Measurements from ENCODE around the gene RHOF. TPM values are rescaled to one million over a fixed set of nuclear protein-coding genes. Genes with fewer than 3 reads are reported as not detected.

The RHOF gene
- total RNA-seq, 1 experiment from 2014 or later, result 36.7 TPM

GRCh38 chr12:121808623-121809022 is 15.1 kb upstream of the RHOF start:
- Histone ChIP-seq H3K9me3 (no peaks in the 10 kb centered on the region), H3K4me1 (peaks cover 21% of the 10 kb centered on the region), H3K36me3 (ENCODE audit: control insufficient read depth, insufficient read depth, low read length) (no peaks in the 10 kb centered on the region; the same call in 1 of the 2 replicates), H3K4me3 (ENCODE audit: low read depth, low read length) (no peak overlapping the region), H3K27me3 (replicated peaks; ENCODE audit: control insufficient read depth, insufficient read depth, low read length) (no peaks in the 10 kb centered on the region)
- ChIA-PET CTCF (interaction anchor here (1.0 kb wide), 1 partner anchor 14 kb away, joined by 3 read pairs; no protein-coding TSS in a partner anchor), POLR2A (interaction anchor here (0.6 kb wide), 1 partner anchor 21 kb away, joined by 6 read pairs; no protein-coding TSS in a partner anchor)
- no peak for DNase-seq
- Mint-ChIP-seq H3K9me3 (ENCODE audit: unreplicated experiment) (no peaks in the 10 kb centered on the region), H3K4me1 (ENCODE audit: low read depth, unreplicated experiment) (peaks cover 14% of the 10 kb centered on the region), H3K36me3 (ENCODE audit: insufficient read depth, unreplicated experiment) (peaks cover 41% of the 10 kb centered on the region), H3K27me3 (ENCODE audit: insufficient read depth, unreplicated experiment) (no peaks in the 10 kb centered on the region), H3K27ac (ENCODE audit: unreplicated experiment) (no peak overlapping the region), H3K4me3 (ENCODE audit: unreplicated experiment) (no peak overlapping the region)
- TF ChIP-seq CTCF (IDR thresholded peaks at IDR 0.05; ENCODE audit: insufficient read depth in 1 of 2, low read depth in 1 of 2, low read length in 1 of 2, severe bottlenecking in 1 of 2, unreplicated experiment in 1 of 2), result no peak
- BruUV-seq (replicated peaks), result no TSS peak
- intact Hi-C loops (cut with micrococcal nuclease; ENCODE audit: unreplicated experiment), result loop anchor here (10.0 kb wide), 1 partner anchor 726 kb away; no protein-coding TSS in a partner anchor

- TF ChIP-seq CTCF (IDR thresholded peaks at IDR 0.05; ENCODE audit: insufficient read depth in 1 of 2, low read depth in 1 of 2, low read length in 1 of 2, severe bottlenecking in 1 of 2, unreplicated experiment in 1 of 2), result no peak
- no peaks in the 10 kb centered on the region for H3K9me3 ChIP-seq
- H3K27ac Mint-ChIP-seq (ENCODE audit: unreplicated experiment), result no peak overlapping the region
- BruUV-seq (replicated peaks), result no TSS peak
- H3K4me3 ChIP-seq (ENCODE audit: low read depth, low read length), result no peak overlapping the region
- H3K27me3 Mint-ChIP-seq (ENCODE audit: insufficient read depth, unreplicated experiment), result no peaks in the 10 kb centered on the region
- peaks cover 43% of the 10 kb centered on the region for H3K36me3 Mint-ChIP-seq (ENCODE audit: insufficient read depth, unreplicated experiment)
- DNase-seq, result no peak
- peaks cover 8% of the 10 kb centered on the region for H3K4me1 Mint-ChIP-seq (ENCODE audit: low read depth, unreplicated experiment)
- H3K27me3 ChIP-seq (replicated peaks; ENCODE audit: control insufficient read depth, insufficient read depth, low read length), result no peaks in the 10 kb centered on the region
- intact Hi-C loops (cut with micrococcal nuclease; ENCODE audit: unreplicated experiment), result loop anchor here (10.0 kb wide), 1 partner anchor 727 kb away; no protein-coding TSS in a partner anchor
- CTCF ChIA-PET, result interaction anchor here (1.0 kb wide), 1 partner anchor 14 kb away, joined by 3 read pairs; no protein-coding TSS in a partner anchor
- H3K4me3 Mint-ChIP-seq (ENCODE audit: unreplicated experiment), result no peak overlapping the region
- POLR2A ChIA-PET, result interaction anchor here (0.6 to 1.1 kb wide), 2 partner anchors 12 to 20 kb away, joined by 3 to 6 read pairs; no protein-coding TSS in a partner anchor
- no peaks in the 10 kb centered on the region; the same call in 1 of the 2 replicates for H3K36me3 ChIP-seq (ENCODE audit: control insufficient read depth, insufficient read depth, low read length)
- peaks cover 21% of the 10 kb centered on the region for H3K4me1 ChIP-seq
- H3K9me3 Mint-ChIP-seq (ENCODE audit: unreplicated experiment), result no peaks in the 10 kb centered on the region
These were observed 14.3 kb upstream of the RHOF start for GRCh38 chr12:121807642-121808347.

- H3K36me3 ChIP-seq (ENCODE audit: control insufficient read depth, insufficient read depth, low read length), result no peaks in the 10 kb centered on the region; the same call in 1 of the 2 replicates
- no peak for TF ChIP-seq CTCF (IDR thresholded peaks at IDR 0.05; ENCODE audit: insufficient read depth in 1 of 2, low read depth in 1 of 2, low read length in 1 of 2, severe bottlenecking in 1 of 2, unreplicated experiment in 1 of 2)
- Mint-ChIP-seq H3K27me3 (ENCODE audit: insufficient read depth, unreplicated experiment) (no peaks in the 10 kb centered on the region), H3K27ac (ENCODE audit: unreplicated experiment) (peak overlapping the region; percentile 9), H3K36me3 (ENCODE audit: insufficient read depth, unreplicated experiment) (peaks cover 44% of the 10 kb centered on the region), H3K4me3 (ENCODE audit: unreplicated experiment) (peak overlapping the region; percentile 79), H3K9me3 (ENCODE audit: unreplicated experiment) (no peaks in the 10 kb centered on the region), H3K4me1 (ENCODE audit: low read depth, unreplicated experiment) (peaks cover 8% of the 10 kb centered on the region)
- intact Hi-C loops (cut with micrococcal nuclease; ENCODE audit: unreplicated experiment), result loop anchor here (10.0 kb wide), 1 partner anchor 728 kb away; no protein-coding TSS in a partner anchor
- no peaks in the 10 kb centered on the region for H3K27me3 ChIP-seq (replicated peaks; ENCODE audit: control insufficient read depth, insufficient read depth, low read length)
- peak in 1 of 2 experiments; percentile 26 for DNase-seq
- no peaks in the 10 kb centered on the region for H3K9me3 ChIP-seq
- H3K4me1 ChIP-seq, result peaks cover 13% of the 10 kb centered on the region
- CTCF ChIA-PET, result interaction anchor here (0.6 to 1.0 kb wide), 3 partner anchors 10 to 13 kb away, joined by 3 to 6 read pairs (median 5); partner anchors contain the start of gene RHOF
- POLR2A ChIA-PET, result interaction anchor here (1.1 kb wide), 1 partner anchor 11 kb away, joined by 3 read pairs; no protein-coding TSS in a partner anchor
- no peak overlapping the region; the same call in 1 of the 2 replicates for H3K4me3 ChIP-seq (ENCODE audit: low read depth, low read length)
- BruUV-seq (replicated peaks), result no TSS peak
These were observed 13.3 kb upstream of the RHOF start for GRCh38 chr12:121806546-121807423.

Data from Caco-2 (cell line).